Stimulated activated effector memory CD8-positive, alpha-beta T cell treated with anti-CD3 and anti-CD28 coated beads, Interleukin-12 subunit alpha, Interleukin-12 subunit beta, amount 100 ng/mL, for 72 hours (primary cell): ENCODE data around the gene CCDC178.
A peak's percentile ranks its signal among the peaks of the same experiment; 100 is the strongest.

Experiments used
- ATAC-seq: fragments of 150-1000 bp; cut with Tn5 transposase; 2 replicates; pipeline ENCODE4 v1.10.0; 2021
- DNase-seq, 2 donors: peaks; one replicate each; pipeline ENCODE4 v3.0.0; 2021 to 2022; ENCODE audit warnings: low spot score in 2 of 2
- H3K27ac Mint-ChIP-seq: one replicate; pipeline ENCODE4 v1.8.0; 2022; ENCODE audit warnings: mild to moderate bottlenecking, mixed read lengths
- H3K36me3 Mint-ChIP-seq: one replicate; pipeline ENCODE4 v1.8.0; 2022; ENCODE audit warnings: mild to moderate bottlenecking, mixed read lengths
- H3K4me1 Mint-ChIP-seq: one replicate; pipeline ENCODE4 v1.8.0; 2022; ENCODE audit warnings: mixed read lengths
- H3K4me3 Mint-ChIP-seq: one replicate; pipeline ENCODE4 v1.8.0; 2022; ENCODE audit warnings: mild to moderate bottlenecking, mixed read lengths
- H3K9me3 Mint-ChIP-seq: one replicate; pipeline ENCODE4 v1.8.0; 2022; ENCODE audit warnings: mixed read lengths

Gene CCDC178

DNA sequence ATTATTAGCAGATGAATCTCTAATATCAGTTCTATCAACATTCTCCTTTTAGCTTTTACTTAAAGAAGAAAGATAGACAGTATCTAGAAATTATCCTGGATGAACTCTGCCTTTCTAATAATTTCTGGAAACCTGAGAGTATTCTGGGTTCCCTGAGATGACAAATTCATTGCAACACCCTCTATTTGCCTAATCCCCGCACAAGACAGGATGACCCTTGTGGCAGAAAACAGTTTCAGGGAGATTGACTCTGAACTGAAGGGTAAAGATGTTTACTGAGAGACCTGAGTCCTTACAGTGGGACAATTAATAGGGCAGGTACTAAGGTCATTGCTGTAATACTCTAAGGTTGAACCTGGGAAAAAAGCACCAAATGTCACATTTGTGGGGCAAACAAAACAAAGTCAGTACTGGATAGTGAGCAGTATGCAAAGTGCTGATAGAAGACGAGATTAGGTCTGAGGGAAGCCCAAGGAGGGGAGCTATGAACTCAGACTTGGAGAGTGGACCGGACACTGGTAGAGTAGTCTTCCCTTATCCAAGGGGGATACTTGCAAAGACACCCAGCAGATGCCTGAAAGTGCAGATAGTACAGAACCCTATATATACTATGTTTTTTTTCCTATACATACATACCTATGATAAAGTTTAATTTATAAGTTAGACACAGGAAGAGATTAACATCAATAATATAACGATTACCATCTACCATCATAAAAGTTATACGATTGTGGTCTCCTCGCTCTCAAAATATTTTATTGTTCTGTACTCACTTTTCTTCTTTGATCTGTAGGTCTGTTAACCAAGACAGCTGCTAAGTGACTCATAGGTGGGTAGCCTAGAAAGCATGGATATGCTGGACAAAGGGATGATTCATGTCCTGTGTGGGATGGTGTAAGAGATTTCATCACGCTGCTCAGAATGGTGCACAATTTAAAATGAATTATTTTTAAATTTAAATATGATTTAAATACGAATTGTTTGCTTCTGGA lies 519.4 kb downstream of the CCDC178 start:
- no peak for DNase-seq
- Mint-ChIP-seq H3K4me1 (no peaks in the 10 kb centered on the region), H3K36me3 (no peaks in the 10 kb centered on the region)

DNA sequence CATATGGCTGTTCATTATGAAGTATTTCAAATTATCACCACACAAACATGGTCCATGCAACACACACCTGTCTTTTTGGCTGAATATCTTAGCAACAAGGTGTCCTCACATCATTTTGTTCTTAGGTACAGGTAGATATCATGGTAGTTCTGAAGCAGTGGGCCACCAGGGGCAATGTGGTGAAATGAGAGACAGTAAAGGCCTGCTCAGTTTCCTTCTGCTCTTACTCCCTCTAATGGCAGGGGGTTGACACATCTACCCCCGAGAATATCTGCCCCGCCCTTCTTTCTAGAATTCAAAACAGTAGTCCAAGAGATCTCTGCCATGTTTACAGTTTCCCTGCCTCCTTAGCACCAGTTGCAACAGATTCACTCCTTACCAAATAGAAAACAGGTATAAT lies 520.7 kb downstream of the CCDC178 start:
- ATAC-seq (peak; percentile 60), DNase-seq (no peak)
- Mint-ChIP-seq H3K27ac (no peak overlapping the region), H3K36me3 (no peaks in the 10 kb centered on the region), H3K4me1 (no peaks in the 10 kb centered on the region), H3K4me3 (no peak overlapping the region), H3K9me3 (peaks cover 3% of the 10 kb centered on the region)

More for the DNA sequence above, 519.4 kb downstream of the CCDC178 start:
- Mint-ChIP-seq H3K27ac (no peak overlapping the region), H3K9me3 (peaks cover 4% of the 10 kb centered on the region), H3K4me3 (no peak overlapping the region)
- no peak for ATAC-seq

DNA sequence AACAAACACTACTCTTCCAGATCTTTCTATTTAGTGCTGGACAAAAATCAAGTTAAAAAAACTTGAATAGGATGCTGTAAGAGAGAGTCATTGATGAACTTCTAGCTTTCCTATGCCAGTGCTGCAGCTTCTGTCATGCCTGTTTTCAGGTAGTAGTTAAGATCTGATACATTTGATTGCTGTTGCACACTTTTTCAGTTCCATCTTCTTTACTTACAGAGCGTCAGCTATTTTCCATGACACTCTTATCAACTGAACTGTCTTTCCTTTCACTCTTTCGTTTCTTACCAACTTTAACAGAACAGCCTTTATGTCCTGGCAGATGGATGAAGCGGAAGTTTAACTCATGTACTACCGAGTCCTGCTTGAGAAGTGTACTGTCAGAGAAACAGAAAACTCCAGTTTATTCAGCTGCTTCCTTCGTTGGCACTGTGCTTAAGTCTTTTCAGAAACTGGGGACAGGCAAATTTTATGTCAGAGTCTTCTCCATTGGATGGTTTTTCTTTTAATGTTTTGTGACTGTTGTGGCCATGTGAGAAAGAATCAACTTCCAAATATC lies 521.8 kb downstream of the CCDC178 start:
- peaks cover 3% of the 10 kb centered on the region for H3K9me3 Mint-ChIP-seq
- H3K36me3 Mint-ChIP-seq = no peaks in the 10 kb centered on the region
- no peak overlapping the region for H3K27ac Mint-ChIP-seq
- H3K4me3 Mint-ChIP-seq = no peak overlapping the region
- no peak for ATAC-seq
- H3K4me1 Mint-ChIP-seq = no peaks in the 10 kb centered on the region
- DNase-seq = no peak

DNA sequence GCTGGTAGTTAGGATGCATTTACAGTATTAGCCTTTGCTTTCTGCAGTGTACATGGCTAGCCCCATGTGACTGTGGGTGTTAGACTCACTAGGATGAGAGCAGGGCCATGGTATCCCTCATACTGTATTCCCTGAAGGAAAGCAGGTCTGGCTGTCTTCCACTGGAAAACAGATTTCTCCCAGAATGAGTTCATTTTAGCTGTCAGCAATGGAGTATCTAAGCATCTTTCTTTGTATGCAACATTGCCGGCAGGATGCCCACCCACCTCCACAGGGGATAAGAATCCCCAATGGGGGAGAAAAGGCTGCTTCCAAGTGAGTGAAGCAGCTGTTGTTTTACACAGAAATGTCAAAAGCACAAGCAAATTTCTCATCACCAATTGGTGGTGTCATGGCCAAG lies 525.0 kb downstream of the CCDC178 start:
- Mint-ChIP-seq H3K27ac (no peak overlapping the region), H3K4me3 (no peak overlapping the region), H3K9me3 (peaks cover 8% of the 10 kb centered on the region), H3K4me1 (no peaks in the 10 kb centered on the region), H3K36me3 (no peaks in the 10 kb centered on the region)
- no peak for ATAC-seq
- no peak for DNase-seq

DNA sequence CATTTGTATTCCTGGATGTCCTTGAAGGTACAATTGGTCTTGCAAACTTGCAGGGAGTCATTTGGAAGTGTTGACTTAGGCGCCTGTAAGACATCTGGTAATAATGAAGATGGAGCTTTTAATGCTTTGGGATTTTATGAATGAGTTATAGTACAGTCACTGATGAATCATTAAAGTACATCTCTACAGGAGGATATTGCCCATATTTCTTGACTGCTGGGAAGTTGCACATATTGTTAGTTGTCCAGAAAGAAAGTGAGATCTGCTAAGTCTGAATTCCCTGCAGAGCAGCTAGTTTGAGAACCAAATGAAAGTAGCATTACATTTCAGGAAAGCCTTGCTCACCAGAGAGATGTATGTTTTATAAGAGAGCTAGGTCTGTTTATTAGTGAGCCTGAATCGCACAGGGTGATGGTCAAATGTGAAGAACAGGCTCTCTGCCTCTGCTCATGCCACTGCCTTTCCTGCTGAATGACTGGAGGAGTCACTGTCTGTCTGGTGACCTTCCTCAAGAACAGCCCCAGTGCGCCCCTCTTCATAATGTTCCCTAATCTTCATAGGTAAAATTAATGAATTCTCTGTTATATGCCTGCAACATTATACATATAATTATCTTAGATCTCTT lies 528.7 kb downstream of the CCDC178 start:
- Mint-ChIP-seq H3K4me1 (no peaks in the 10 kb centered on the region), H3K4me3 (no peak overlapping the region), H3K36me3 (no peaks in the 10 kb centered on the region), H3K27ac (no peak overlapping the region), H3K9me3 (peaks cover 16% of the 10 kb centered on the region)
- ATAC-seq (no peak), DNase-seq (no peak)

DNA sequence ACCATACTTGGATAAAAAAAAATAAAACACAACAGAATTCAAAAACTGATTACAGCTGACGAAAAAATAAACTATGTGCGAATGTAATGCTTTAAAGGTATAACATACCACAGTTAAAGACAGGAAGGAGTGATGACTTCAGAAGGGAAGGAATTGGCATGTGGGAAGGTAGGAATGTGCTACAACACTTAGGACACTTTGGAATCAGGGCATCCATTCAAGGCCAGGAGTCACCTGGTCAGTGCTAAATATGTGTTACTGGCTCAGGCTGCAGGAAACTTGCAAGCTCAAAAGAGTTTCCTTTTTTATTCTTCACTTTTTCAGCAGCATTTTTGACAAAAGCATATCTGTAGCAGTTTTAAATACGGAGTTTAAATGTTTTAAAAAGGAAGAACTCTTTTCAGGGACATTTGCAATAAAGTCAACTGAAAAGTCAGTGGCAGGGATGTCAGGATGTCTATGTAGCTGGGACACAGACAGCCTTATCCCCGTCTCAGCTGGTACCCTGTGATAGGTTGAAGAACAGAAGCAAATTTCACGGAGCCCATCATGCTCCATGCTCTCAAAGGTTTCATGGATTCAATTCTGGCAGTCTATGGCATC lies 529.7 kb downstream of the CCDC178 start:
- Mint-ChIP-seq H3K4me1 (no peaks in the 10 kb centered on the region), H3K9me3 (peaks cover 19% of the 10 kb centered on the region), H3K4me3 (no peak overlapping the region), H3K27ac (no peak overlapping the region), H3K36me3 (no peaks in the 10 kb centered on the region)
- no peak for ATAC-seq
- DNase-seq = no peak

DNA sequence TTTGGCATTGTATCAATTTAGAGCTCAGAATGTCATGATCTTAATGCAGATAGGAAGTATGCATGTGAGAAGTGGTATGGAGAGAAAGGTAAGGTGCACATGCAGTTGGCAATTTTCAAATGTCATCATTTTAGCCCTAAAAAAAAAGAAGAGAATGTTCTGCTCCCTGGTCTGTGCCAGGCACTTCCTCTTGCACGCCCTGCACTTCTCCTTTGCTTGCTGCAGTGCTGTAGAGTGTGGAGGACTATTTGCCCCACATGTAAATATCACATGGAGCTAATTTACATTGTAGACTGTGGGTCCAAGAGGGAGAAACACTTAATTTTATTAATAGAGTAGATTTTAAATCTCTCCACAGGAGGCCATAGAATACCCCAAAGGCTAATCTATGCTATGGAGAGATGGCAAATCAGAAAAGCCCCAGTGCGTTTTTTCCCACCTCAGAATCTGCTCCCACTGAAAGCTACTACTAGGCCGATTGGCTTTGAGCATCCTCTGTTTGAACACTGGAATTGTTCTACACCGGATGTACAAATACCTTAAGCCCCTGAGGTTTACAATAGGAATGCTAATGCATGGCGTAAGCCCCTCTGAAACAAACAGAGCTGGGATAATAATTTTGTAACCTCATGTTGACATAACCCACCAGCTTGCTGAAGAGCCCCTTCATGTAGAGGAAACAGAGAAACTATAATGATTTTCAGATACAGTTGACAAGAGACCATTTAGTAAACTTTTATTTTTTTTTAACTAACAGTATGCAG lies 530.5 kb downstream of the CCDC178 start:
- no peaks in the 10 kb centered on the region for H3K4me1 Mint-ChIP-seq
- ATAC-seq = no peak
- no peaks in the 10 kb centered on the region for H3K36me3 Mint-ChIP-seq
- H3K27ac Mint-ChIP-seq = no peak overlapping the region
- no peak overlapping the region for H3K4me3 Mint-ChIP-seq
- no peak for DNase-seq
- peaks cover 16% of the 10 kb centered on the region for H3K9me3 Mint-ChIP-seq

DNA sequence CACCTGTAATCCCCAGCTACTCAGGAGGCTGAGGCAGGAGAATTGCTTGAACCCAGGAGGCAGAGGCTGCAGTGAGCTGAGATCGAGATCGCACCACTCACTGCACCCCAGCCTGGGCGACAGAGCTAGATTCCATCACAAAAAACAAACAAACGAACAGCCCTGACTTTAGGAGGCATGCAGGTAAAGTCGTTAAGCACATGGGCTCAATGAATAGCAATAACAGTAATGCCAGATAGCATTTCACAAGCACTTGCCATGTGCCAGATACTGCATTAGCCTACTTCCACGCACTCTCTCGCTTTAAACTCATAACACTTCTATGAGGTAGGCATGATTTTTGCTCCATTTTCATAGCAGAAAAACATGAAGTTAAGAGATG lies 532.1 kb downstream of the CCDC178 start:
- no peaks in the 10 kb centered on the region for H3K36me3 Mint-ChIP-seq
- ATAC-seq = no peak
- no peaks in the 10 kb centered on the region for H3K4me1 Mint-ChIP-seq
- H3K9me3 Mint-ChIP-seq = peaks cover 16% of the 10 kb centered on the region
- DNase-seq = no peak
- no peak overlapping the region for H3K27ac Mint-ChIP-seq
- no peak overlapping the region for H3K4me3 Mint-ChIP-seq

DNA sequence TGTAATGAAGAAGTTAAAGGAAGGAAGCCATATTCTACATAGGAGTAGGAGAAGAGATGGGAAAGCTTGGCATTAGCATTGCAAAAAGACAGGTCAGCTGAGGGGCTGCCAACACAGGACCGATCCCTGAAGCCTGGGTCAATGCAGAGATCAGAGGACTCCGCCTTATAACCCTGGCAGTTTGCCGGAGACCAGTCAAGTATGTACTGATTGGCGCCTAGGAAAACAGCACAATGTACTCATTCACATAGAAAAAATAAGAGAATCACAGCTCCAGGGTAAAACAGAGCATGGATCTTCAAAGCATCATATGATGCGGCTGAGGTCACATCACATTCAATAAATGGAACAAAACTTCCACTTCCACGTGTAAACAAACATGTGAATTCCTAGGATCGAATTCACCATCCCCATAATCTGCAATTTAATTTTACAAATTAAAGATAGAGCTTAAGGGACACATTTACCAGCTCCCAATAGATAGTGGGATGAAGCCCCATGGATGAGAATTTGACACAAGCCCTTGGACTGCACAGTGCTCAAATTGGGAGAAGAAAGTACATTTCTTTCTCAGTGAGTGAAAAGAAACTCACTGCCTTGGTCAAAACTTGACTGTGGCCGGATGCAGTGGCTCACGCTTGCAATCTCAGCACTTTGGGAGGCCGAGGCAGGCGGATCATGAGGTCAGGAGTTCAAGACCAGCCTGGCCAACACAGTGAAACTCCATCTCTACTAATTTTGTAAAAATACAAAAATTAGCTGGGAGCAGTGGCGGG lies 532.7 kb downstream of the CCDC178 start:
- Mint-ChIP-seq H3K9me3 (peaks cover 13% of the 10 kb centered on the region), H3K4me1 (no peaks in the 10 kb centered on the region), H3K27ac (no peak overlapping the region)

DNA sequence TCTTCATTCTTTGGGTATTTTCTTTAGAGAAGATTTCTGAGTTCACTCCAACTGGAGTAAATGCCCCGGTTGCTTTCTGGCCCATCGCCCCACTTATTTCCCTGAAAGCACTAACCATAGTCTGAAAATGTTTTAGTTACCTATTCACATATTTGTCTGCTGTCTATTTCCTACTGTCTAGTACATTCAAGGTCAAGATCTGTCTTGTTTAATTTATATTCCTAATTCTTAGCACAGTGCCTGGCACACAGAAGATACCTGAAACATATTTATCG lies 533.3 kb downstream of the CCDC178 start:
- Mint-ChIP-seq H3K9me3 (peaks cover 11% of the 10 kb centered on the region), H3K4me1 (no peaks in the 10 kb centered on the region), H3K4me3 (no peak overlapping the region), H3K27ac (no peak overlapping the region), H3K36me3 (no peaks in the 10 kb centered on the region)
- ATAC-seq = no peak
- DNase-seq = no peak

More for the DNA sequence above, 532.7 kb downstream of the CCDC178 start:
- H3K36me3 Mint-ChIP-seq = no peaks in the 10 kb centered on the region
- DNase-seq (no peak), ATAC-seq (no peak)
- no peak overlapping the region for H3K4me3 Mint-ChIP-seq

DNA sequence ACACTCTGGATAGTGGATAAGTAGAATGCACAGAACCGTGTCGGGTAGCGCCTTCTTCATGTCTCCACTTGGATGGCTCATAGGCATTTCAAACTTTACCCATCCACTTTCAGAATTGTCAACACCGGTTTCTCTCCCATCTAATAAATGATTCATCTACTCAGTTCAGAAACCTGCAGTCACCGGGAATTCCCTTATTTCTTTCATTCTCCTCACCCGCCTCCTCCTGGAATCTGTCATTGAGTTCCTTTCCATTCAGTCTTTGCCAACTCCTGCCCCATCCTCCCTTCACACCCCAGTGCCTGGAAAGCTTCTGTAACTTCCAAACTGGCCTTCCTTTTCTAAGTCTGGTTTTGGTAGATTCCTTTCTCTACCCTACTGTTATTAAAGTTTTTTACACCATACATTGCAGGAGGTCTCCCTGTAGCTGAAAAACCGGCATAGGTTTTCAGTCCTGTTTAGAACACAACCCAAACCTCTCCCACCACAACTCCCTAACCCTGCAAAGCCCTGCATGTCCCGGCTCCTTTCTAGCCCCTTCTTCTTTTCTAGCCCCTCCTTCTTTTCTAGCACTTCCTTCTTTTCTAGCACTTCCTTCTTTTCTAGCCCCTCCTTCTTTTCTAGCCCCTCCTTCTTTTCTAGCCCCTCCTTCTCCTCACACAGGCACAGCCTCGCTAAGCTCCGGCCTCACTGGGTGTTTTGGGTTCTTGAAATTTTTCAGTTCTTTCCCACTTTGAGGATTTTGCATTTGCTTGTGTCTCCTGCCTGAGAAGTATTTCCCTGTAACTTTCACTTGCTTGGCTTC lies 533.8 kb downstream of the CCDC178 start:
- no peak for ATAC-seq
- DNase-seq = no peak
- H3K4me1 Mint-ChIP-seq = no peaks in the 10 kb centered on the region
- peaks cover 11% of the 10 kb centered on the region for H3K9me3 Mint-ChIP-seq
- no peak overlapping the region for H3K27ac Mint-ChIP-seq
- H3K36me3 Mint-ChIP-seq = no peaks in the 10 kb centered on the region
- no peak overlapping the region for H3K4me3 Mint-ChIP-seq

DNA sequence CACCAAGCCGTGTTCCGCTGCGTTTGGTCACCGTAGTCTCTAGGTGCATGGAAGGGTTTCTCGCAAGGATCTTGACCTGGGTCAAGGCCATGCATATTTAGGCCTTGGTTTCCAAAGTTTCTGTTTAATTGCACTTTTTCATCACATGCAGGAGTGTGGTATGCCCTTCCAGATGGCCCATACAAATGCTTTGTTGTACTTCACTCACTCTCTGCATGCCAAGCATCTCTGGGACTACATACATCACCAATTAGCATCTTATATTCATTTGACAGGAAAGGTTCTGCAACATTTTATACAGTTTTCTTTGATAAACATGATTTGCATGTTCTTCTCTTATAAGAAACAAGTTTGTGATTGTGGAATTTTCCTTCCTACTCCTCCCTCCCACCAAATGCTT lies 534.9 kb downstream of the CCDC178 start:
- ATAC-seq = no peak
- Mint-ChIP-seq H3K4me1 (no peaks in the 10 kb centered on the region), H3K27ac (no peak overlapping the region), H3K4me3 (no peak overlapping the region), H3K9me3 (peaks cover 11% of the 10 kb centered on the region), H3K36me3 (no peaks in the 10 kb centered on the region)
- no peak for DNase-seq

DNA sequence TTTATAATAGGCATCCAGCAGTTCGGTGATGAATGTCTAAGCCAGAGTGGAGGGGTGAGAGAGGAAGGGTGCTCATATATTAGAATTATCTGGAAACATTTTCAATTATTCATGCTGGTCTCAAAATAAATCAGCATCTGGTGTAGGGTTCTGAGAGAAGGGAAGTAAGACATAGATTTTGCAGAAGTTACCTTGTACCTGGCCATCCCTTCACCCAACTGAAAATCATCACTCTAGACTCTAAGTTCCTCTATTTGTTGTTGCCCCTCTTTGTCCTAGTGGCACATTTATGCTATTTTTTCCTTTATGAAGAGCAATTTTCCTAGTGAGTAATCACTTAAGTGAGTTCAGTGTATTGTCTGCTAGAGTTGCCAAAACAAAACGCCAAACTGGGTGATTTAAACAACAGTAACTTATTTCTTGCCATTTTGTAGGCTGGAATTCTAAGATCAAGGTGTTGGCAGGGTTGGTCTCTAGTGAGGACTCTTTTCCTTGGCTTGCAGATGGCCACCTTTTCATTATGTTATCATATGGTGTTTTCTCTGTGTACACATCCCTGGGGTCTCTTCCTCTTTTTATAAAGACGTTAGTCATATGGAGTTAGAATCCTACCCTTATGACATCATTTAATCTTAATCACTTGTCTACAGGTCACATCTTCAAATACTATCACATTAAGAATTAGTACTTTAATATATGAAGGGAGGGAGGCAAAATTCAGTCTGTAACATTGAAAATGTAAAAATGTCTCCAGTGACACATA lies 537.8 kb downstream of the CCDC178 start:
- Mint-ChIP-seq H3K4me1 (no peaks in the 10 kb centered on the region), H3K4me3 (no peak overlapping the region), H3K9me3 (peaks cover 14% of the 10 kb centered on the region), H3K36me3 (no peaks in the 10 kb centered on the region), H3K27ac (no peak overlapping the region)
- no peak for DNase-seq
- no peak for ATAC-seq
